HG03039 (cell line): ENCODE results near the gene CCSER2.
"Not testable (repeated sequence)": the region's sequence is repeated elsewhere in the genome, so short reads cannot be mapped to it uniquely, and the experiment has no call there.

Experiments used
- ATAC-seq: cut with Tn5 transposase; IDR thresholded peaks from one replicate; pipeline ENCODE4 v1.9.1; 2021; ENCODE audit warnings: mild to moderate bottlenecking, moderate library complexity; ENCODE audit not compliant: unreplicated experiment

CCSER2 gene

DNA sequence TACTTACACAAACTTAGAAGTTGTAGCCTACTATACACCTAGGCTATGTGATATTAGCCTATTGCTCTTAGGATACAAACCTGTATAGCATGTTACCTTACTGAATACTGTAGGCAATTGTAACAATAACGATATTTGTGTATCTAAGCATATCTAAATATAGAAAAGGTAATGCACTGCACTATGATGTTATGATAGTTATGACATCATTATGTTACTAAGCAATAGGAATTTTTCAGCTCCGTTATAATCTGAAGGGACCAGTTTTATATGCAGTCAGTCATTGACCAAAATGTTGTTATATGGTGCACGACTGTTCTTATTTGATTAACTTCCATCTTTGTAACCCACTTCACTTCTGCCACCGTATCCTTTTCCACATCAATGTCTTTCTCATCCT lies 62.0 kb downstream of the CCSER2 start:
- no peak for ATAC-seq

DNA sequence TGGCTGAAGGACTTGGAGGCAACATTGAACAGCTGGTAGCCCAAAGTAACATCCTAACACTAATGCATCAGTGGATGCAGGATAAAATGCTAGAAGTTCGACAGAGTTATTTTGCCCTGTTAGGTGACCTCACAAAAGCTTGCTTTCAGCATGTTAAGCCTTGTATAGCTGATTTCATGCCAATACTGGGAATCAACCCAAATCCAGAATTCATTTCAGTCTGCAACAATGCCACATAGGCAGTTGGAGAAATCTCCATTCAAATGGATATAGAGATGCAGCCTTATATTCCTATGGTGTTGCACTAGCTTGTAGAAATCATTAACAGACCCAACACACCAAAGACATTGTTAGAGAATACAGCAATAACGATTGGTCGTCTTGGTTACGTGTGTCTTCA lies 62.9 kb downstream of the CCSER2 start:
- ATAC-seq = no peak

DNA sequence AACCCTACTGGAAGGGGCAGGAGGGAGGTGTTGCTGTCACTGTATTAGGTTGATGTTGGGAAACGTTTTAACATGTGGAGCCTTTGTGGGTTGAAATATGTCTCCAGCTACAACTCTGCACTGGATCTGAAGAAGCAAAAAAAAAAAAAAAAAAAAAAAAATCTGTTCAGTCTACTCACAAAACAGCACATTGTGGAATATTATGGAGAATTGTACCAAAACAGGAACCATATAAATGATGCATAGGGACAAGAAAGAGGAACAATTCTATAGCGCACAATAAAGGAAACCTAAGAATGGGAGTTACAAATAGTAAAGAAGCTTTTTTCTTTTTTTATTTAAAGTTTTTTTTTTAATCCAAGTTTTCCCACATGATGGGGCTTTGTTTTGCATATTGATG lies 63.8 kb downstream of the CCSER2 start:
- no peak for ATAC-seq

DNA sequence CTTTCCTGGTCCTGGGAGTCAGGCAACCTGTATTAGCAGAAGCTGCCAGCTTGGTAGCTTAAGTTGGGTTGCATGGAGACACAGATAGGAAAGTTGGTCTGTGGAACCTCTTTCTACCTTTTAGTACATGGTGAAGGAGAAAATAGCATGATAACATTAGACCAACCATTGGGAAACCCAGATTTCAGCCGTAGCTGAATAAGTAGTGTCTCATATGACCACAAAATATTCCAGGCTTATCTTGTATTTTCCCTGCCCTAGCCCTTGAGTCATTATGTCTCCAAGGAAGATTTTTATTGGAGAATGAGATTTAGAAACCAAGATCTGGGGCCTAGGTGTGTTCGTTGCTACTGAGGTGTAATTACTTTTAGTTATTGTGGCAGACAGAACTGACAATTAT lies 67.2 kb downstream of the CCSER2 start:
- ATAC-seq = no peak

DNA sequence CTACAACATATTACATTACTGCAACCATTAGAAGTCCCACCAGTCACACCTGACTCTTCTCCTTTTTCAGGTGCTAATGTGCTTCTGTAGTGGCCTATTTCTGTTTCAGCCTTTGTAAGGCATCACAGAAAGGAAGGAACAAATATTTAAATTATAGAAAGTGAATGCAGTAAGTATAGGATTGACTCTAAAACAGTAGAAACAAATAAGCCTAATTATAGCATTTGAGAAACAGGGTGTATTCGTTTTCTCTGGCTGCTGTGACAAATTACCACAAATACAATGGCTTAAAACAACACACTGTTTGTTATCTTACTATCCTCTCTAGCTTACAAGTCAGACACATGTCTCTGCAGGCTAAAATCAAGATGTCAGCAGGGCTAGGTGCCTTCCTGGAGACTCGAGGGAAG lies 69.4 kb downstream of the CCSER2 start:
- peak; percentile 56 for ATAC-seq

DNA sequence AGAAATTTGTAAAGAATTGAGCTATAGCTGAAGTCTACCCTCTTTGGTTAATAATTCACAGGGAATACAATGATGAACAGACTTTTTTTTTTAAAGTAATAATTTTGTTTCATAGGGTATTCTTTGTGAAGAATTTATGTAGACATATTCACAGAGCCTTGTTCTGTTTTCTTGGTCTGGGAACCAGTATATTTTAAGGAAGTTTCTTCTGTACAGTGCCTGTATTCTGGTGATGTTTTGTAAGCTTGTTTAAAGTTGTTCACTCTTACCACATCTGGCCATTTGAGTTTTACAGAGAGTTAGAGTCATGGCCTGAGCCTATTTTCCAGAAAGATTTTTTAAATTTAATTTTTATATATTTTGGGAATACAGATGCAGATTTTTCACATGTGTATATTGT lies 70.3 kb downstream of the CCSER2 start:
- no peak for ATAC-seq

DNA sequence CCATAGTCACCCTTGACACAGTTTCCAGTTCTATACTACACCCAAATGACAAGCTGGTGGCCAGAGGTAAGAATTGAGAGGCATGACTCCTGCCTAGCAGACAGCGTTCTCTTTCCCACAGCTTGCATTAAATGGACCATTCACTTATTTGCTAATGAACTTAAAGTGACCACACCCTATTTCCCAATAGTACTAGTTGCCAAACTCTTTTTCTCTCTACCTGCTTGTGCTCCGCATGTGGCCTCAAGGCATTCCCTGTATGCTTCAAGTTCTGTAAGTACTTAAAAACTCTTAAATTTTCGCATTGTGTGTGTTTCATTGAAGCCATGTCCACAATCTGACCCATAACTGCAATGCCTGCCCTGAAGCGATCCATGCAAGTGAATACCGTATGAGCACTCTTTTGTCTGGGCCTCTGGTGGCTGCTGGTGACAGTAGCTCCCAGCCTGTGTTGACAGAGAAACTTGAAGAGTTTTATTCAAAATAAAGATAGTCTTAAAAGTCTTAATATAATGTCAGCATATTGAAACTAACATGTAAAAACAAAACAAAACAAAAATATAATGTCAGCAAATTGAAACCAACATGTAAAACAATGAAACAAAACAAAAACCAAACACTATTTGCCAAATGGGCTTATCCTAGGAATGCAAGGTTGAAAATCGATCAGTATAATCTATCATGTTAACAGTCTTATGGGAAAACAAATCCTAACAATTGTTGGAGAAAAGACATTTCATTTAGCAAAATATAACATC lies 73.6 kb downstream of the CCSER2 start:
- no peak for ATAC-seq

DNA sequence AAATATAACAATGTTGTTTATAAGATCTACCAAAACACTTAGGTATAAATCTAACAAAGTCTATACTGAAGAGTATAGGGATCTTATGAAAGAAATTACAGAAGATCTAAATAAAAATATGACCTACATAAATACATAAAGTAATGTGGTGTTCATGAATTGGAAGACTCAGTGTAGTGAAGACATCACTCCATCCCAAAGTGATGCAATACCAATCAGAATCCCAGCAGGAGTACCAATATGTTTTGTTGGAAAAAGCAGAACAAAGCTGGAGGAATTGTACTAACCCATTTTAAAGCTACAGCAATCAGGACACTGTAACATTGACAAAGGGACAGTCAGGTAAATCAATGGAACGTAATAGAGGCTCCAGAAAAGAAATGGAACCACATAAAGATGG lies 76.4 kb downstream of the CCSER2 start:
- no peak for ATAC-seq

DNA sequence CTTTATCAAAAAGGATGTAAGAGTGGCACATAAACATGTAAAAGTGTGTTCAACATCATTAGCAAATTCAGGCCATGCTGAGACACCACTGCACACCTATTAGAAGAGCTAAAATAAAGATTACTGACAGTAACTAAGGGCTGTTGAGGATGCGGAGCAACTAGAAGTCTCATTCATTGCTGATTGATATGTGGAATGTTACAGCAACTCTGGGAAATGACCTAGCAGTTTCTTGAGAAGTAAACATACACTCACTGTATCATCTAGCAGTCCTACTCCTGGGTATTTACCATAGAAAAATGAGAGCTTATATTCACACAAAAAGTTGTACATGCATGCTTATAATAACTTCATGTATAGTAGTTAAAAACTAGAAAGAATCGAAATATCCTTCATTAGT lies 77.3 kb downstream of the CCSER2 start:
- ATAC-seq = no peak

DNA sequence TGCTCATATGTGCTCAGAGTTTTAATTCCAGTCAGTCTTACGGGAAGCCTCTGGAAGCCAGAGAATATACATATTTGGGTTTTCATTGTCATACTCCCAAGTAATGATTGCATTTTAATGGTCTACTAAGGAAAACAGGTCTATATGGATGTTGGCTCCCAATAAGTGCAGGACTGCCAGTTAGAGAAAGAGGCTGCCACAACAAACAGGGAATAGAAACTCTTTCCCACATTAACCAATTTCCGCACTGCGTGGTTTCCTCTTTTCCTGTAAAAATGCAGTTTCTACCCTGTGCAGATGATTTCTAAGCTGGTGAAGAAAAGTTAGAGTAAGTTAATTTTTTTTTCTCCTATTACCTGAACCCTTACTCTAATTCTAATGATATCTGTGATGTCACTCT lies 78.2 kb downstream of the CCSER2 start:
- ATAC-seq = no peak

DNA sequence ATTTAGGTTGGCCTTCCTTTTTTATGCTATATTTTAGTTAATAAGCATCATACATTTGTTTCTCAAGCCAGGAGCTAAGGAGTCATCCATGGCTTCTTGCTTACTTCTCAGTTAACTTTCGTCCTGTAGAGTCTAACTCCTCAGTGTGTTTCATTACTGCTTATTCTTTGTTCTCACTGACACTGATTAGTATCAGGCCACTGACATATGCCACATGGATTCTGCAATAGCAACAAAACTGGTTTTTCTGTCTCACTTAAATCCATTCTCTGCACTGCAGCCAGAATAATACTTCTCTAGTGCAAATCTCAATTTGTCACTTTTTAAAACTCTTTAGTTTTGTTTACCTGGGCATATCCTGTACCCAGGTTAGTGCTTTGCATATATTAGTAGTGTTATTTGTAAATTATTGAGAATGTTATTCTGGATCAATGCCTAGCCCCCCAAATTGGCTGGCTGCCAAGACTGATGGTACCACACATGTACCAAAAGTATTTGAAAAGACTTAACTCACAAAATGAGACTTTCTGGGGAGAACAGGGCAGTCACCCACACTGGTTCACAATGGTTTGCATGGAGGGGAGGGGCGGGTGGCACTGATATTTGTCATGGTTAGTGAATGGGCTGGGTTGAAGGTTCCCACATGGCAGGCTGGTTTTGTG lies 79.1 kb downstream of the CCSER2 start:
- no peak for ATAC-seq

DNA sequence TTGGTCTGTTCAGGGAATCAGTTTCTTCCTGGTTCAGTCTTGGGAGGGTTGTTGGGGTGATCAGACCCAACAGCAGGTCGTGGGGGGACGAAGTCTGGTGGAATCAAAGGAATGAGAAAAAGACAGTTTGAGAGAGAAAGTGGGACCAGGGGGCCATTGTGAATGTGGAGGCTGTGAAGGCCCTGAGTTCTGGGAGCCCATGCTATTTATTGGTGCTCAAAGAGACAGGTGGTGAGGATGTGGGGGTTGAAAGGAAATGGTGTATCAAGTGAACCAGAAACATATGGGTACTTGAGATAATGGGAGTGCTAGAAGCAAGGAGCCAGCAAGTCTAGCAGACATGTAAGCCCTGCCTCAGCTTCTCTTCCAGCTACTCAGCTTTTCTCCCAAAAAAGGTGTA lies 84.1 kb downstream of the CCSER2 start:
- no peak for ATAC-seq

DNA sequence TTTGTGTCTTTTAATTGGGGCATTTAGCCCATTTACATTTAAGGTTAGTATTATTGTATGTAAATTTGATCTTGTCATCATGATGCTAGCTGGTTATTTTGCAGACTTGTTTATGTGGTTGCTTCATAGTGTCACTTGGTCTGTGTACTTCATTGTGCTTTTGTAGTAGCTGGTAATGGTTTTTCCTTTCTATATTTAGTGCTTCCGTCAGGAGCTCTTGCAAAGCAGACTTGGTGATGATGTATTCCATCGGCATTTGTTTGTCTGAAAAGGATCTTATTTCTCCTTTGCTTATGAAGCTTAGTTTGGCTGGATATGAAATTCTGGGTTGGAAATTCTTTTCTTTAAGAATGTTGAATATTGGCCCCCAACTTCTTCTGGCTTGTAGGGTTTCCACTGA lies 85.7 kb downstream of the CCSER2 start:
- ATAC-seq = not testable (repeated sequence)

DNA sequence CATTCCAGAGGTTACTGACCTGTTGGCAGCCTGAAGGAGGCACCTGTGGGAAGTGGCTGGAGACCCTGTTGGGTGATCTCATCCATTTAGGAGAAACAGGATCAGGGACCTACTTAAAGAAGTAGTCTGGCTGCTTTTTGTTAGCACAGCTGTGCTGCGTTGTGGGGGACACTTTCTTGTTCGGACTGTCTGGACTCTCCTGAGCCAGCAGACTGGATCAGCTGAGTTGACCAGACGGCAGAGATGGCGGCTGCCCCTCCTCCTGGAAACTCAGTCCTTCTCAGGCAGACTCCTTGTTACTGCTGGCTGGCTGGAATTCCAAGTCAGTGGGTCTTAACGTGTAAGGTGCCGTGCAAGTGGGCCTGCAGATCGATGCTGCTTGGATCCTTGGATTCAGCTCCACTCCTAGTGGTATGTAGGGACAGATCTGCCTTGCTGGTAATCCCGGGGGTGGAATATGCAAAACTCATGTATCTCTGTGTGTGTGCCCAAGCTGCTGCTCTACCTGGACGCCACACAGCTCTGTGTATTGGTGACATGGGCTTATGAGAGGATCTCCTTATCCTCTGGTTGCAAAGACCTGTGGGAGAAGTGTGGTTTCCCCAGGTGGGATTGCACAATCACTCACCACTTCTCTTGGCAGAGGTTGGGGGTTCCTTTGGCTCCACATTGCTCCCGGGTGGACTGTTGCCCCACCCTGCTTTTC lies 87.3 kb downstream of the CCSER2 start:
- no peak for ATAC-seq

DNA sequence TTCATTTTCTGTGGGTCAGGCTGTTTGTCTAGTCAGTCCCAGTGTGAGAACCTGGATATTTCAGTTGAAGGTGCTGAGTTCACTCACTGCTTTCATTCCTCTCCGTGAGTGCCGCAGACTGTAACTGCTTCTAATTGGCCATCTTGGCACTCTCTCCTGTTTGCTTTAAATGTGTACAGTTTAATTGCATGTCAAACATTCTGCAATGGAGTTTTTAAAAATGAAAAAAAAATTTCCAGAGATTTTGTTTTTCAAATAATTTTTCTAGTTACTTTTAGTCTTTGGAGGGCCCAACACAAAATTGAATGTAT lies 87.8 kb downstream of the CCSER2 start:
- no peak for ATAC-seq

DNA sequence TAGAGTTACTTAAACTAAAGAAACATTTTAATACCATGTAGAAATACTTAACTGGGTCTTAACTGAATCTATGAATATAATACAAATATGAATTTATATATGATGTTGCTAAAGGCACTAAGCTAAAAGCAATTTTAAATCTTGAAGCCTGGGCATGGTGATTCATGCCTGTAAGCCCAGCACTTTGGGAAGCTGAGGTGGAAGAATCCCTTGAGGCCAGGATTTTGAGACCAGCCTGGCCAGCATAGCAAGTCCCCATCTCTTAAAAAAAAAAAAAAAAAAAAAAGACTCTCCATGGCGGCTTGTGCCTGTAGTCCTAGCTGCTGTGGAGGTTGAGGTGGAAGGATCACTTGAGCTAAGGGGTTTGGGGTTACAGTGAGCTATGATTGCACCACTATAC lies 95.3 kb downstream of the CCSER2 start:
- ATAC-seq = no peak

DNA sequence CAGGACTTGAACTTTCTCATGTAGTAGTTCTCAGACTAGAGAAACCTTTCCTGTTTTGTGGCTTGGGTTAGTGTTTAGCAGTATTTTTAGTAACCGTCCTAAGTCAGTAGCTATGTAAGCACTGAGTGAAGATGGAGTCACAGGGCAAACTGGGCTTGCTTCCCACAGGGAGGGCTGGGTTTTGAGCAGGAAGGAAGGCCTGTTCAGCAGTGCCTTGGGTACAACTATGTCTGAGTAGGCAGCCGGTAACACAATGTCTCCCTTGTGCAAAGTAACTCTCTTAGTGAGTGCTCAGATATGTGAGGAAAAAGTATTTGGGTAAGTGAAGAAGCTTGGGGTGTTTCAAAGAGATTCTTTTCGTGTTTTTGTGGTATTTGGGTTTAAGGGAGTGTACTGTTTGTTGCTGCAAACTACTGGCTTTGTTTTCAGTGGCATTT lies 96.4 kb downstream of the CCSER2 start:
- ATAC-seq = no peak

DNA sequence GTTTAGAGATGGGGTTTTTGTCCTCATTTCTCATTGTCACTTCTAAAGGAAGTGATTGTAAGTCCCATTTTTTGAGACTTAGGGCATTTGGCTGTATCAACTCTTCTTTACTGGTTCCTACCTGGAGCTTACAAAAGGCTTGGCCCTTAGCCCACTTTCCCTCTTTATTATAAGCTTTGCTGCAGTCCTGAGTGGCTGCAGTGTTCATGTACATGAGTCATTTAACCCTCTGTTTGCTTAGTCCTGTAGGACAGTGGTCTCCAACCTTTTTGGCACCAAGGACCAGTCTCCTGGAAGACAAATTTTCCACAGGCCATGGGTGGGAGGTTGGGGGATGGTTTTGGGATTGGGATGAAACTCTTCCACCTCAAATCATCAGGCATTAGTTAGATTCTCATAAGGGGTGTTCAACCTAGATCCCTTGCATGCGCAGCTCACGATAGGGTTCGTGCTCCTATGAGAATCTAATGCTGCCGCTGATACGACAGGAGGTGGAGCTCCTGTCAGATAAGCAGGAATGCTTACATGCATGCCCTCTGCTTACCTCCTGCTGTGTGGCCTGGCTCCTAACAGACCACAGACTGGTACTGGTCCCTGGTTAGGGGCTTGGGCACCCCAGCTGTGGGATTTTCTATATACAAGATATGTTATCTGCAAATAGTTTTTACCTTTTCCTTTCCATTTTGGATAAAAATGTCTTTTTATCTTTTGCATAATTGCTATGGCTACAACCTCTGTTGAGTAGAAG lies 99.7 kb downstream of the CCSER2 start:
- no peak for ATAC-seq

DNA sequence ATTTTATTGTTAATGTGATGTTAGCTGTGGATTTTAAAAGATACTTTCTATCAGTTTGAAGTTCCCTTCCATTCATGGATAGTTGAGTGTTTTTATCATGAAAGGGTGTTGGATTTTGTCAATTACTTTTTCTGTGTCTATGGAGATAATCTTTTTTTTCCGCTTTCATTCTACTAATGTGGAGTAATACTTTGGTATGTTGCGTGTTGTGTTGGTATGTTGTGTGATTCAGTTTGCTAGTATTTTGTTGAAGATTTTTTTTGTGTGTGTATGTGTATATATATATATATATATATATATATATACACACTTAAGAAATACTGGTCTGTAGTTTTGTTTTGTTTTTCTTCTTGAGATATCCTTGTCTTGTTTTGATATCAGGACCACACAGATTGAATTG lies 100.3 kb downstream of the CCSER2 start:
- ATAC-seq = no peak

DNA sequence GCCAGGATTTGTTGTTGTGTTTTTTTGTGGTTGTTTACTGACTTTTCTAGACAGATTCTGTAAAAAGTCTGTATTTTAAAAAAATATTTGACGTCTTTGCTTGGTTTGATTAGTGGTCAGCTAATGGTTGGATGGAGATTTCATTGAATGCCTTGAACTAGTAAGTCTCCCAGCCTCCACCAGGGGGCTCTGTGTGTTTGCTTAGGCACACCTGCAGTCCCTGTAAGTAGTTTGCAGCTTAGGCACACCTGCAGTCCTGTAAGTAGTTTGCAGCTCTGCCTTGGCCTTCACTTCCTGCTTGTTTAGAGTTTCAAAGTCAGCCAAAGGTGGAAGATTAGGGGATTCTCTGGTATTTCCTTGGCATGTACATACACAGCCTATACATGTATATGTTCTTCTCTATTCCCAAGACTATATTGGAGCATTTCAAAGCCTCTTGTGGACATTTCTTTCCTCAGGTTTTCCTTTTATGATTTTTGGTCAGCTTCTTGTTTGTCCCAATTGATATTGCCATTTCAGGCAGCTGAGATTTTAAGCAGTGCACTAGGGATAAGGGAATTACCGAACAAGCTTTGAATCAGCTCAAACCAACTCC lies 101.6 kb downstream of the CCSER2 start:
- ATAC-seq = peak; percentile 98

DNA sequence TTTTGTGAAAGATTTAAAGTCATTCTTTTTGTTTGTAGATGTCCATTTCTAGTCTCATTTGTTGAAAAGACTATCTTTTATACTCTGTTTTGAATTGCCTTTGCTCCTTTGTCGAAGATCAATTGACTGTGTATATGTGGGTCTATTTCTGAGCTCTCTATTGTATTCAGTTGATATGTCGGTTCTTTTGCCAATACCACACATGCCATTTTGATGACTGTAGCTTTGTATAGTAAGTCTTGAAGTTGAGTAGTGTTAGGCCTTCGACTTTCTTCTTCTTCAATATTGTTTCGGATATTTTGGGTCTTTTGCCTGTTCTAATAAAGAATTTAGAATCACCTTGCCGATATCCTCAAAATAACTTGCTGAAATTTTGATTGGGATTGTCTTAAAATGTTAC lies 104.5 kb downstream of the CCSER2 start:
- ATAC-seq = no peak
